HUES48 (cell line): ENCODE measurements around the gene MAGOH.
"Not testable (repeated sequence)": the region's sequence is repeated elsewhere in the genome, so short reads cannot be mapped to it uniquely, and the experiment has no call there.

Source experiments
- H3K27ac ChIP-seq: one replicate; pipeline ENCODE4 v1.7.0; 2013; ENCODE audit warnings: low read depth, low read length, inconsistent platforms
- H3K27me3 ChIP-seq: 2 replicates; pipeline ENCODE4 v1.6.1; 2013; ENCODE audit warnings: mild to moderate bottlenecking, low read length; ENCODE audit not compliant: control insufficient read depth, insufficient read depth
- H3K36me3 ChIP-seq: 2 replicates; pipeline ENCODE4 v1.6.1; 2013; ENCODE audit warnings: low read length; ENCODE audit not compliant: control insufficient read depth, insufficient read depth
- H3K4me1 ChIP-seq: 2 replicates; pipeline ENCODE4 v1.6.1; 2013; ENCODE audit warnings: mild to moderate bottlenecking, low read length; ENCODE audit not compliant: control insufficient read depth, insufficient read depth
- H3K4me3 ChIP-seq: 2 replicates; pipeline ENCODE4 v1.5.1; 2013; ENCODE audit warnings: mild to moderate bottlenecking, low read depth, low read length
- H3K9ac ChIP-seq: 2 replicates; pipeline ENCODE4 v1.6.1; 2013; ENCODE audit warnings: mild to moderate bottlenecking, low read depth, low read length, moderate library complexity
- H3K9me3 ChIP-seq: 2 replicates; pipeline ENCODE4 v1.6.1; 2013; ENCODE audit warnings: low read length; ENCODE audit not compliant: control insufficient read depth, insufficient read depth

The MAGOH gene

GRCh38 chr1:53219711-53220110 lies 18.6 kb downstream of the MAGOH start:
- Histone ChIP-seq H3K27ac (peak overlapping the region; percentile 95), H3K36me3 (peaks cover 39% of the 10 kb centered on the region), H3K4me1 (peaks cover 12% of the 10 kb centered on the region), H3K9ac (0 out of 2 replicates have a peak overlapping the region, but pooled peaks have one; percentile 10), H3K27me3 (no peaks in the 10 kb centered on the region), H3K9me3 (no peaks in the 10 kb centered on the region), H3K4me3 (peak overlapping the region; percentile 90)

GRCh38 chr1:53218201-53218600 lies 20.1 kb downstream of the MAGOH start:
- peaks cover 52% of the 10 kb centered on the region for H3K36me3 ChIP-seq

GRCh38 chr1:53214376-53214940 lies 23.9 kb downstream of the MAGOH start:
- Histone ChIP-seq H3K4me3 (no peak overlapping the region), H3K4me1 (0 out of 2 replicates have a peak, but pooled peaks cover 3% of the 10 kb centered on the region), H3K27ac (no peak overlapping the region), H3K9ac (no peak overlapping the region), H3K36me3 (peaks cover 81% of the 10 kb centered on the region), H3K27me3 (no peaks in the 10 kb centered on the region), H3K9me3 (no peaks in the 10 kb centered on the region)

More at GRCh38 chr1:53218201-53218600, 20.1 kb downstream of the MAGOH start:
- H3K4me3 ChIP-seq, result no peak overlapping the region
- H3K27ac ChIP-seq, result no peak overlapping the region
- no peaks in the 10 kb centered on the region for H3K27me3 ChIP-seq
- no peaks in the 10 kb centered on the region for H3K9me3 ChIP-seq
- peaks cover 12% of the 10 kb centered on the region for H3K4me1 ChIP-seq
- no peak overlapping the region for H3K9ac ChIP-seq

GRCh38 chr1:53210954-53211353 lies 27.4 kb downstream of the MAGOH start:
- Histone ChIP-seq H3K36me3 (peaks cover 79% of the 10 kb centered on the region), H3K4me3 (no peak overlapping the region), H3K9me3 (peaks cover 9% of the 10 kb centered on the region)

GRCh38 chr1:53210352-53210751 lies 28.0 kb downstream of the MAGOH start:
- peaks cover 13% of the 10 kb centered on the region for H3K9me3 ChIP-seq
- no peak overlapping the region for H3K9ac ChIP-seq
- no peak overlapping the region for H3K27ac ChIP-seq
- H3K4me3 ChIP-seq, result no peak overlapping the region
- no peaks in the 10 kb centered on the region for H3K4me1 ChIP-seq
- H3K36me3 ChIP-seq, result peaks cover 77% of the 10 kb centered on the region
- no peaks in the 10 kb centered on the region for H3K27me3 ChIP-seq

More at GRCh38 chr1:53210954-53211353, 27.4 kb downstream of the MAGOH start:
- Histone ChIP-seq H3K27me3 (no peaks in the 10 kb centered on the region), H3K9ac (no peak overlapping the region), H3K4me1 (no peaks in the 10 kb centered on the region), H3K27ac (no peak overlapping the region)

GRCh38 chr1:53207726-53208125 lies 30.6 kb downstream of the MAGOH start:
- H3K4me3 ChIP-seq, result no peak overlapping the region
- peaks cover 78% of the 10 kb centered on the region for H3K36me3 ChIP-seq
- H3K27me3 ChIP-seq, result no peaks in the 10 kb centered on the region
- peaks cover 22% of the 10 kb centered on the region for H3K9me3 ChIP-seq
- H3K9ac ChIP-seq, result no peak overlapping the region
- H3K27ac ChIP-seq, result no peak overlapping the region
- H3K4me1 ChIP-seq, result no peaks in the 10 kb centered on the region

- Histone ChIP-seq H3K4me3 (no peak overlapping the region), H3K9me3 (peaks cover 22% of the 10 kb centered on the region), H3K9ac (no peak overlapping the region), H3K4me1 (no peaks in the 10 kb centered on the region), H3K36me3 (peaks cover 80% of the 10 kb centered on the region), H3K27ac (no peak overlapping the region), H3K27me3 (no peaks in the 10 kb centered on the region)
These were observed 31.5 kb downstream of the MAGOH start for GRCh38 chr1:53206735-53207379.

GRCh38 chr1:53206083-53206685 lies 32.1 kb downstream of the MAGOH start:
- H3K27ac ChIP-seq, H3K27me3 ChIP-seq, H3K9ac ChIP-seq, H3K4me1 ChIP-seq, H3K4me3 ChIP-seq: not testable (repeated sequence)
- peaks cover 22% of the 10 kb centered on the region for H3K9me3 ChIP-seq
- H3K36me3 ChIP-seq, result peaks cover 83% of the 10 kb centered on the region

- Histone ChIP-seq H3K9me3 (peaks cover 22% of the 10 kb centered on the region), H3K36me3 (peaks cover 83% of the 10 kb centered on the region)
- not testable (repeated sequence) for H3K4me1 ChIP-seq, H3K4me3 ChIP-seq, H3K27me3 ChIP-seq, H3K9ac ChIP-seq, H3K27ac ChIP-seq
These were observed 32.8 kb downstream of the MAGOH start for GRCh38 chr1:53205496-53205895.

GRCh38 chr1:53203466-53203865 lies 34.9 kb downstream of the MAGOH start:
- H3K4me1 ChIP-seq, result no peaks in the 10 kb centered on the region
- H3K9ac ChIP-seq, result no peak overlapping the region
- H3K36me3 ChIP-seq, result peaks cover 69% of the 10 kb centered on the region
- H3K27ac ChIP-seq, result no peak overlapping the region
- H3K4me3 ChIP-seq, result no peak overlapping the region
- no peaks in the 10 kb centered on the region for H3K27me3 ChIP-seq
- peaks cover 22% of the 10 kb centered on the region for H3K9me3 ChIP-seq

GRCh38 chr1:53198241-53198651 lies 40.1 kb downstream of the MAGOH start:
- H3K4me1 ChIP-seq, result peaks cover 16% of the 10 kb centered on the region
- H3K9ac ChIP-seq, result no peak overlapping the region
- H3K27ac ChIP-seq, result no peak overlapping the region
- no peaks in the 10 kb centered on the region for H3K9me3 ChIP-seq
- peaks cover 32% of the 10 kb centered on the region for H3K36me3 ChIP-seq
- H3K27me3 ChIP-seq, result peaks cover 11% of the 10 kb centered on the region
- H3K4me3 ChIP-seq, result no peak overlapping the region
